Brain microvascular endothelial cell (primary cell): ENCODE measurements around the gene DBN1.

Experiments
- DNase-seq: peaks from one replicate; pipeline ENCODE4 v3.0.0-alpha.2; 2020
- H3K27ac ChIP-seq: fragments of 250-450 bp; sonication (Bioruptor Pico); 2 replicates; pipeline ENCODE4 v1.5.1; 2020; ENCODE audit warnings: mild to moderate bottlenecking, moderate library complexity
- H3K27me3 ChIP-seq: fragments of 250-450 bp; sonication (Bioruptor Pico); replicated peaks from 2 replicates; pipeline ENCODE4 v1.5.1; 2020; ENCODE audit warnings: mild to moderate bottlenecking
- H3K36me3 ChIP-seq: fragments of 250-450 bp; sonication (Bioruptor Pico); replicated peaks from 2 replicates; pipeline ENCODE4 v1.5.1; 2020; ENCODE audit warnings: mild to moderate bottlenecking
- H3K4me3 ChIP-seq: 2 replicates; pipeline ENCODE4 v1.5.1; 2011; ENCODE audit warnings: low read depth, mild to moderate bottlenecking, control low read depth, low read length, moderate library complexity
- CTCF ChIP-seq: IDR thresholded peaks from 2 replicates; pipeline ENCODE4 v1.5.1; 2011; ENCODE audit warnings: low read depth, mild to moderate bottlenecking, moderate library complexity, low read length, control low read depth, inconsistent platforms; ENCODE audit errors: missing control alignments
- in situ Hi-C: cut with HindIII; loops from 2 replicates; pipeline ENCODE4 v1.10.0; 2017; ENCODE audit warnings: low sequenced_read_pairs, low pct_ligation_motif_present

DBN1 gene

DNA sequence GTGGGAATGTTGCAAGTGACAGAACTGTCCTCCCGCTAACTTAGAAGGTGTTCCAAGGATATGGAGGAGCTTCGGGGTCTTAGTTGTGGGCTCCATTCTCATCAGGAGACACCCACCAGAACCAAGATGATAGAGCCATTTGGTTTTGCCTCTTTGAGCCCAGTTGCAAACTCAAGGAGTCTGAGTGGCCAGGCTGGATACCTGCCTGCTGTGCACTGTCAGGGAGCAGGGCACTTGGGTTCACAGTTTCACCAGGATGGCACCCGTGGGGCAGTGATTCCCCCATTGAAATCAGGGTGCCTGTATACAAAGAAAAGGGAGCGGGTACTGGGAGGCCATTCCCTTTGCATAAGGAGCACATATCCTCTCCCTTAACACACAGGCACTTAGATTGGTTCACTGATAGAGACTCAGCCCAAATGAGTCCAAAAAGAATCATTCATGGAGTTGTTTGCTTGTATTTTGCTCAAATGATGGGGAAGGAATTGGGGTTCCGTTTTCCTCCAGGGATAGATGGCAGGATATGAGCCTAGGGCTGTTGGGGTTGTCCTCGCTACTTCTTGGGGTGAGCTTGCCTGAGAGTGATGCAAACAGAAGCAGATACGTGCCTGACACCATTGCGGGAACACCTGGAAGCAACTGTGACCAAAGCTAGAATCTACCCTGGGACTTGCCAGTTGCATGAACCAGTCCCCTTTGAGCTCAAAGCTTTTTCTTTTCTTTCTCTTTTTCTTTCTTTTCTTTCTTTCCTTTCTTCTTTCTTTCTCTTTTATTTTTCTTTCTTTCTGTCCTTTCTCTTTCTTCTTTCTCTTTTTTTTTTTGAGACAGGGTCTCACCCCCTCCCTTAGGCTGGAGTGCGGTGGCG is 28.1 kb downstream of the DBN1 start:
- in situ Hi-C loops = loop anchor here (25.0 kb wide), 1 partner anchor 133 kb away; the partner anchor contains the start of genes MXD3, PRELID1 and RAB24
- peaks cover 4% of the 10 kb centered on the region for H3K36me3 ChIP-seq
- TF ChIP-seq CTCF = no peak
- H3K27me3 ChIP-seq = no peaks in the 10 kb centered on the region
- no peak overlapping the region for H3K4me3 ChIP-seq
- no peak overlapping the region for H3K27ac ChIP-seq
- no peak for DNase-seq

GRCh38 chr5:177444106-177445051 is 29.1 kb downstream of the DBN1 start:
- Histone ChIP-seq H3K36me3 (peaks cover 4% of the 10 kb centered on the region), H3K4me3 (no peak overlapping the region), H3K27me3 (no peaks in the 10 kb centered on the region), H3K27ac (no peak overlapping the region)
- in situ Hi-C loops = loop anchor here (25.0 kb wide), 1 partner anchor 132 kb away; the partner anchor contains the start of genes MXD3, PRELID1 and RAB24
- DNase-seq = no peak
- TF ChIP-seq CTCF = no peak

DNA sequence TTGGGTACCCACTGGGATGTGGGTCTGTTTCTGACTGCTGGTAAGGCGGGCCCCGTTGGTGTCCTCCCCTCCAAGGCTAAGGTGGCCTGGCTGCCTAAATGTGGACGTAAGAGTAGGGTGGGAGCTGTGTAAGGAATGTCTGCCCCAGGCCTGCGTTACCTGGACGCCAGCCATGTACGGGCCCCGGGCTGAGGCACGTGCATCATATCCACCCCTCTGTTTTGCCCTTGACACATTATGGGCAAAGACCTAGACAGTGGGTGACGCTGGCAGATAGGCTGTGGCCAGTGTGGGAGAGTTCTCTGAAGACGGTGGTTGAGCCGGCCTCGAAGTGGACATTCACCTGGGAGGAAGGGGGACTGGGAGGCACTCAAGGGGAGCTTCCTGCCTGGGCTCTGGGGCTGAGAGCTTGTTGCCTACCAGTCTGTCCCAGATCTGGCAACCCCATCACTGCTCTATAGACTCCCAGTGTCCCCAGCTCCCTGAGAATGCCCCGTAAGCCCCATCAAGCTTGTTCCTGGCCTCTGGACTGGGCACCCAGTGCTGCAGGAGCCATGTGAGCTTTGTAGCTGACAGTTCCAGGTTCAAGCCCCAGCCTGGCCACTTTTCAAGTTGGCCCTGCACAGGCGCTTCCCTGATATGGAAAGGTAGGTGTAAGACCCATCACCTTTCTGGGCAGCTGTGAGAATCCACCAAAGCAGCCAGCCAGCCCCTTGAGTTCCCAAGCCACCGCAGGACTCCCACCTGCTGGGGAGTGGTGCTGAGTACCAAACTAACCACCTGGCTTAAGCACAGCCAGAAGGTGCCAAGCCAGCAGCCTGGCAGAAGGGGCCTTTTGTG is 30.1 kb downstream of the DBN1 start:
- in situ Hi-C loops = loop anchor here (25.0 kb wide), 1 partner anchor 131 kb away; the partner anchor contains the start of genes MXD3, PRELID1 and RAB24
- TF ChIP-seq CTCF = no peak
- Histone ChIP-seq H3K36me3 (peaks cover 9% of the 10 kb centered on the region), H3K27me3 (no peaks in the 10 kb centered on the region), H3K4me3 (no peak overlapping the region), H3K27ac (no peak overlapping the region)
- DNase-seq = no peak

DNA sequence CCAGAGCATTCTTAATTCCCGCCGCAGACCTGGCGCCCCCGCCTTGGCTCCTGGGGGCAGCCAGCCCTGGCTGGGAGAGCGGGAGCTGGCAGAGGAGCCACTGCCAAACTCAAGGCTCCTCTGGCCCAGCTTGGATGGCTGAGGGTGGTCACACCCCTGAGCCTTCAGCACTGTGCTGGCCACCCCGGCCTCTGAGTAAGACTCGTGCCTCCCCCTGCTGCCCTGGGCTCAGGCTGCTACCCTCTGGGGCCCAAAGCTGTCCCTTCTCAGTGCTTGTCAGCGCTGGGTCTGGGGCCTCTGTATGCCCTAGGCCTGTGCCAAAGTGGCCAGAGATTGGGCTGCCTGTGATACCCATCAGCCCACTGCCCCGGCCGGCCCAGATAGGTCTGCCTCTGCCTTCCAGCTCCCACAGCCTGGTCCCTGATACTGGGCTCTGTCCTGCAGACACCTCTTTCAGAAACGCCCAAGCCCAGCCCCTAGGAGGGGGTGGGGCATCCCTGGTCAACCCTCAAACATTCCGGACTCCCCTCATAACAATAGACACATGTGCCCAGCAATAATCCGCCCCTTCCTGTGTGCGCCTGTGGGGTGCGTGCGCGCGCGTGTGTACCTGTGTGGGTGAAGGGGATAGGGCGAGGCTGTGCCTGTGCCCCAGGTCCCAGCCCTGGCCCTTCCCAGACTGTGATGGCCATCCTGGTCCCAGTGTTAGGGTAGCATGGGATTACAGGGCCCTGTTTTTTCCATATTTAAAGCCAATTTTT is 31.2 kb downstream of the DBN1 start:
- no peak for DNase-seq
- in situ Hi-C loops = loop anchor here (25.0 kb wide), 1 partner anchor 130 kb away; the partner anchor contains the start of genes MXD3, PRELID1 and RAB24
- TF ChIP-seq CTCF = no peak
- no peak overlapping the region for H3K27ac ChIP-seq
- H3K4me3 ChIP-seq = no peak overlapping the region
- no peaks in the 10 kb centered on the region for H3K27me3 ChIP-seq
- H3K36me3 ChIP-seq = peaks cover 15% of the 10 kb centered on the region
